ENCODE data around the gene FYB2. TPM values are rescaled to one million over a fixed set of nuclear protein-coding genes. Genes with fewer than 3 reads are reported as not detected.

FYB2 gene
- total and polyA plus RNA-seq, 7 donors = 1.4 to 2.3 (median 1.8) TPM; not detected in 4

DNA sequence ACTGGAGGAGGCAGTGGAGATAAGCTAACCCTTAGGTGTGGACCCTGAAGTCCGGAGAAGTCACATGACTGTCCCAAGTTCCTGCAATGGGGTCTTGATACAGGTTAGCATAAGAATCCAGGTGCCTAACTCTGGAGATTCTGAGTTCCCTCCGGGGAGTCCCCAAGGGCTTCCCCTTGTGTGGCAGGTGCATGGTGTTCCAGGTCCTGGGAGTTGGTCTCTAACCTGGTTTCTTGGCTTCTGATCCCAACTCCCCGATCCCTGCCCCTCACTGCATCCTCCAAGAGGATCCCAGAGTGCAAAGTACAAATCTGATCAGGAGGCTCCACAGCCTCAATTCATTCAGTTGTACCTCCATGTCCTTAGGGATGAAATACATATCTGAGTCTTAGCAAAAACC is 26.1 kb upstream of the FYB2 start:
- WGBS, 2 donors = 64 to 82% methylated on average over 3 of the region's 3 CpGs
- intact Hi-C loops (cut with DNase I) = no loop called here
- no peaks in the 10 kb centered on the region for H3K27me3 ChIP-seq

DNA sequence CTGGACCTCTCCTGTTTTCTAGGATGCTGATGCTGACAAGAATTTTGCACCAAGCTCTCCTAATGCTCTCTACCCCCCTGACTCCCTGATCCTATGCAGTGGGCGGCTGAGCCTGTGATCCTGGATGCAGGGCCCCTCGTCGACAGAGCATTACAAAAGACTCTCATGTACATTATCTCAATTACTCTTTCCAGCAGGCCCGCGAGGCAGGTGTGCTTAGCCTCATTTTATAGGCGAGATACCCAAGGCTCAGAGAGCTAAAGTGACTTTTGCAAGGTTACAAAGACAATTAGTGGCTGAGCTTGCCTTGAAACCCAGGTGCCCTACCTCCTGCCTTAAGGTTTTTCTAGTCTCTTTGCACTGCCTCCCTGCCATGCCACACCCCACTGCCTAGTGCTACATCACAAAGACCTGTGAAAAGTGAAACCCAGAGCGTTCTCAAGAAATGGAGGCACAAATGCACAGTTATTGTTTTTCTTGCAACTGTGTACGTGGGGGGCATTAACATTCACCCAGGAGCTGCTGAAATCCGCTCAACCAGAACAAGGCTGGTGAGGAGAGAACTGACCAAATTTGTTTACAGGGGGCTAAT is 25.4 kb upstream of the FYB2 start:
- Histone ChIP-seq H3K27me3 (no peaks in the 10 kb centered on the region), H3K36me3 (no peaks in the 10 kb centered on the region), H3K9me3 (peaks cover 0 to 5% (median 0%) of the 10 kb centered on the region in 4 donors), H3K27ac (no peak overlapping the region), H3K4me3 (no peak overlapping the region), H3K4me1 (no peaks in the 10 kb centered on the region)
- intact Hi-C loops (cut with DNase I) = no loop called here
- DNase-seq = no peak
- WGBS, 2 donors = 52 to 62% methylated on average over 9 of the region's 9 CpGs
- TF ChIP-seq, protein P1, sequence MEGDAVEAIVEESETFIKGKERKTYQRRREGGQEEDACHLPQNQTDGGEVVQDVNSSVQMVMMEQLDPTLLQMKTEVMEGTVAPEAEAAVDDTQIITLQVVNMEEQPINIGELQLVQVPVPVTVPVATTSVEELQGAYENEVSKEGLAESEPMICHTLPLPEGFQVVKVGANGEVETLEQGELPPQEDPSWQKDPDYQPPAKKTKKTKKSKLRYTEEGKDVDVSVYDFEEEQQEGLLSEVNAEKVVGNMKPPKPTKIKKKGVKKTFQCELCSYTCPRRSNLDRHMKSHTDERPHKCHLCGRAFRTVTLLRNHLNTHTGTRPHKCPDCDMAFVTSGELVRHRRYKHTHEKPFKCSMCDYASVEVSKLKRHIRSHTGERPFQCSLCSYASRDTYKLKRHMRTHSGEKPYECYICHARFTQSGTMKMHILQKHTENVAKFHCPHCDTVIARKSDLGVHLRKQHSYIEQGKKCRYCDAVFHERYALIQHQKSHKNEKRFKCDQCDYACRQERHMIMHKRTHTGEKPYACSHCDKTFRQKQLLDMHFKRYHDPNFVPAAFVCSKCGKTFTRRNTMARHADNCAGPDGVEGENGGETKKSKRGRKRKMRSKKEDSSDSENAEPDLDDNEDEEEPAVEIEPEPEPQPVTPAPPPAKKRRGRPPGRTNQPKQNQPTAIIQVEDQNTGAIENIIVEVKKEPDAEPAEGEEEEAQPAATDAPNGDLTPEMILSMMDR (IDR thresholded peaks at IDR 0.05) = no peak
- TF ChIP-seq EP300 (IDR thresholded peaks at IDR 0.05) = no peak
- no peak for TF ChIP-seq POLR2A (IDR thresholded peaks at IDR 0.05)
- no peak for TF ChIP-seq POLR2AphosphoS5 (IDR thresholded peaks at IDR 0.05)

More for the DNA sequence above, 26.1 kb upstream of the FYB2 start:
- H3K4me1 ChIP-seq = no peaks in the 10 kb centered on the region
- no peak overlapping the region for H3K27ac ChIP-seq
- TF ChIP-seq EP300 (IDR thresholded peaks at IDR 0.05) (no peak), POLR2A (IDR thresholded peaks at IDR 0.05) (no peak), POLR2AphosphoS5 (IDR thresholded peaks at IDR 0.05) (no peak)
- TF ChIP-seq, protein P1 (IDR thresholded peaks at IDR 0.05) = no peak
- no peaks in the 10 kb centered on the region for H3K9me3 ChIP-seq
- H3K36me3 ChIP-seq = no peaks in the 10 kb centered on the region
- no peak for DNase-seq
- H3K4me3 ChIP-seq = no peak overlapping the region

DNA sequence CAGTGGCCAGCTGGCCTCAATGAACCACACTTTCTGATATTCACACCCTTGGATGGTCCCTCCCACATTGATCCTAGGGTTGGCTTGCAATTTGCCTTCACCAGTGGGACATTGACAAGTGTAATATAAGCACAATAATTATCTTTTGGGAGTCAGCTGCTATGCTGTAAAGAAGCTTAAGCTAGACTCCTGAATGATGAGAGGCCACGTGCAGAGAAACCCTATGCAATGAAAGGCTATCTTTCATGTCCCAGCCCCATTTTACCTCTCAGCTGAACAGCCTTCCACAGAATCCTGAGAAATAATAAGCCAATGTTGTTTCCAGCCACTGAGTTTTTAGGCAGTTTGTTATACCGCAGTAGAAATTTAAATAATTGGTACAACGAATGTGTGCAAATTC is 24.3 kb upstream of the FYB2 start:
- Histone ChIP-seq H3K36me3 (no peaks in the 10 kb centered on the region), H3K9me3 (peaks cover 0 to 5% (median 0%) of the 10 kb centered on the region in 4 donors), H3K4me1 (no peaks in the 10 kb centered on the region), H3K27ac (no peak overlapping the region), H3K4me3 (no peak overlapping the region), H3K27me3 (no peaks in the 10 kb centered on the region)
- intact Hi-C loops (cut with DNase I) = no loop called here
- TF ChIP-seq, protein P1 (IDR thresholded peaks at IDR 0.05) = no peak
- TF ChIP-seq POLR2AphosphoS5 (IDR thresholded peaks at IDR 0.05) = no peak
- no peak for TF ChIP-seq POLR2A (IDR thresholded peaks at IDR 0.05)
- no peak for TF ChIP-seq EP300 (IDR thresholded peaks at IDR 0.05)
- DNase-seq = no peak
- 88 to 94% methylated on average over 3 of the region's 3 CpGs for WGBS, 2 donors

DNA sequence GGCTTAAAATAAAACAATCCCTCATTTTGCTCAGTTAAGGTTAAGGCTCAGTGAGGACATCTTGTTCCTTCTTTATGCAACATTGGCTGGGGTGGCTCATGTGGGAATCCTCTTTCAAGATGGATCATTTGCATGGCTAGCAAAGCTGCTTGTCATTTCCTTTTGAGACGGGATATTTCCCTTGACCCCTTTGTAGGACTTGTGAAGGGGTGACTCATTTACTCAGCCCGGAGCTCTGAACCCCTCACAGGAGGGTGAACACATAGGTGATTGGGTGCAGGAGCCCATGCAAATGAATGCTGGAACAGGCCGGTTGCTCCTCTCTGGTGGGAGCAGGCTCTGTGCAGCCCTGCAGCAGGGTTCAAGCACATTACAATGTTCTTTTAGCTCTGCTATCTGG is 19.6 kb upstream of the FYB2 start:
- Histone ChIP-seq H3K4me1 (peaks cover 0 to 10% (median 2%) of the 10 kb centered on the region in 4 donors), H3K9me3 (peaks cover 0 to 5% (median 0%) of the 10 kb centered on the region in 4 donors), H3K36me3 (no peaks in the 10 kb centered on the region), H3K27me3 (no peaks in the 10 kb centered on the region), H3K27ac (no peak overlapping the region), H3K4me3 (no peak overlapping the region)
- no peak for DNase-seq
- TF ChIP-seq POLR2A (IDR thresholded peaks at IDR 0.05) = no peak
- TF ChIP-seq, protein P1 (IDR thresholded peaks at IDR 0.05) = no peak
- TF ChIP-seq POLR2AphosphoS5 (IDR thresholded peaks at IDR 0.05) = no peak
- TF ChIP-seq EP300 (IDR thresholded peaks at IDR 0.05) = no peak
- WGBS, 2 donors = 77% methylated on average over 3 of the region's 3 CpGs
- intact Hi-C loops (cut with DNase I) = loop anchor here (10.0 kb wide), 3 partner anchors 586 to 1816 kb away; partner anchors contain the start of genes DAB1 and OMA1

All from sigmoid colon (tissue), 7 donors.